Keratinocyte (primary cell): ENCODE results near the gene UBXN7. TPM values are rescaled to one million over a fixed set of nuclear protein-coding genes. Genes with fewer than 3 reads are reported as not detected.
"Not testable (repeated sequence)": the region's sequence is repeated elsewhere in the genome, so short reads cannot be mapped to it uniquely, and the experiment has no call there.

Source experiments
- DNase-seq: peaks from one replicate; pipeline ENCODE4 v3.0.0-alpha.2; 2011; ENCODE audit warnings: low read depth, missing footprints, low spot score
- FAIRE-seq: peaks from 2 replicates; lab custom pipeline; 2011; peaks lifted over from hg19 to GRCh38; lab: Jason Lieb, UNC
- H2AFZ ChIP-seq: 2 replicates; pipeline ENCODE4 v1.6.0; 2012; ENCODE audit warnings: low read length, control low read depth, inconsistent platforms; ENCODE audit not compliant: control insufficient read depth
- H3K27ac ChIP-seq: 2 replicates; pipeline ENCODE4 v1.5.1; 2011; ENCODE audit warnings: low read length; ENCODE audit not compliant: control insufficient read depth, insufficient read depth
- H3K27me3 ChIP-seq: 3 replicates; pipeline ENCODE4 v1.6.0; 2011; ENCODE audit warnings: low read length; ENCODE audit not compliant: control insufficient read depth, insufficient read depth; ENCODE audit errors: extremely low read depth
- H3K36me3 ChIP-seq, 2 experiments: 2 replicates in 1 of 2; 3 replicates in 1 of 2; pipeline ENCODE4 v1.5.1; 2011; ENCODE audit warnings: low read length in 2 of 2, mild to moderate bottlenecking in 1 of 2; ENCODE audit not compliant: control insufficient read depth in 2 of 2, insufficient read depth in 2 of 2; ENCODE audit errors: extremely low read depth in 1 of 2
- H3K4me1 ChIP-seq: 3 replicates; pipeline ENCODE4 v1.5.1; 2011; ENCODE audit warnings: low read length; ENCODE audit not compliant: control insufficient read depth, insufficient read depth; ENCODE audit errors: extremely low read depth
- H3K4me2 ChIP-seq: 3 replicates; pipeline ENCODE4 v1.6.0; 2011; ENCODE audit warnings: low read depth, low read length; ENCODE audit not compliant: control insufficient read depth, insufficient read depth; ENCODE audit errors: extremely low read depth
- H3K4me3 ChIP-seq, 3 experiments: fragments of 200-600 bp in 1 of 3; sonication (generic) in 1 of 3; 2 replicates in 2 of 3; 3 replicates in 1 of 3; pipeline ENCODE4 v1.5.1; 2011 to 2016; ENCODE audit warnings: low read length in 3 of 3, mild to moderate bottlenecking in 3 of 3, control low read depth in 2 of 3, inconsistent platforms in 1 of 3, low read depth in 1 of 3, mixed read lengths in 1 of 3, mixed run types in 1 of 3, moderate library complexity in 1 of 3; ENCODE audit not compliant: control insufficient read depth in 2 of 3, insufficient read depth in 2 of 3; ENCODE audit errors: extremely low read depth in 1 of 3
- H3K79me2 ChIP-seq: 2 replicates; pipeline ENCODE4 v1.6.0; 2012; ENCODE audit warnings: low read length; ENCODE audit not compliant: control insufficient read depth, insufficient read depth
- H3K9ac ChIP-seq: 3 replicates; pipeline ENCODE4 v1.6.0; 2011; ENCODE audit warnings: low read length; ENCODE audit not compliant: control insufficient read depth, insufficient read depth; ENCODE audit errors: extremely low read depth
- H3K9me1 ChIP-seq: 3 replicates; pipeline ENCODE4 v1.6.0; 2011; ENCODE audit warnings: low read length; ENCODE audit not compliant: control insufficient read depth, insufficient read depth; ENCODE audit errors: extremely low read depth
- H3K9me3 ChIP-seq: 2 replicates; pipeline ENCODE4 v1.5.1; 2012; ENCODE audit warnings: low read depth, low read length; ENCODE audit not compliant: control insufficient read depth
- H4K20me1 ChIP-seq: 3 replicates; pipeline ENCODE4 v1.6.0; 2011; ENCODE audit warnings: low read length; ENCODE audit not compliant: control insufficient read depth, insufficient read depth; ENCODE audit errors: extremely low read depth
- CTCF ChIP-seq, 3 experiments: IDR thresholded peaks in 1 of 3; conservative IDR thresholded peaks in 1 of 3; optimal IDR thresholded peaks in 1 of 3; 2 replicates in 2 of 3; 3 replicates in 1 of 3; pipeline versions ENCODE3 to v1.5.1; 2011; ENCODE audit warnings: low read length in 3 of 3, mild to moderate bottlenecking in 3 of 3, moderate library complexity in 2 of 3, control low read depth in 1 of 3, inconsistent platforms in 1 of 3; ENCODE audit not compliant: insufficient read depth in 2 of 3; ENCODE audit errors: extremely low read depth in 1 of 3
- EZH2 ChIP-seq: IDR thresholded peaks from one replicate; pipeline ENCODE4 v1.6.1; 2012; ENCODE audit warnings: inconsistent platforms, mild to moderate bottlenecking, low read length, moderate library complexity
- dilution Hi-C: fragments of 300-500 bp; cut with MboI; formaldehyde crosslinking; loops from one replicate; pipeline ENCODE4 v1.7.0; 2020; ENCODE audit warnings: low sequenced_read_pairs; ENCODE audit not compliant: extremely low pct_ligation_motif_present
- polyA plus RNA-seq, 5 experiments: library from polyadenylated mRNA; depleted of rRNA in 3 of 5; stranded (reverse) in 3 of 5; stranded (forward) in 1 of 5; unstranded in 1 of 5; fragments of >200 nt; gene quantifications; 1 replicate in 1 of 5; 2 replicates in 3 of 5; 3 replicates in 1 of 5; pipeline versions ENCODE4 v1.2.1 to v1.2.3, GENCODE V29; 2011 to 2012; ENCODE audit warnings: missing spikeins in 2 of 5, low read depth in 1 of 5, low replicate concordance in 1 of 5
- small RNA-seq, 3 experiments: library from RNA; depleted of rRNA; stranded (forward); fragments of <200 nt; gene quantifications; one replicate each; pipeline ENCODE3, GENCODE V24; 2012; ENCODE audit warnings: low read depth in 3 of 3, low replicate concordance in 1 of 3; ENCODE audit not compliant: insufficient read length in 3 of 3

The UBXN7 gene
- polyA plus RNA-seq, 1 donor (not counting 4 experiments of a cell fraction or from before 2014, with no cell fraction given): 19.7 TPM

DNA sequence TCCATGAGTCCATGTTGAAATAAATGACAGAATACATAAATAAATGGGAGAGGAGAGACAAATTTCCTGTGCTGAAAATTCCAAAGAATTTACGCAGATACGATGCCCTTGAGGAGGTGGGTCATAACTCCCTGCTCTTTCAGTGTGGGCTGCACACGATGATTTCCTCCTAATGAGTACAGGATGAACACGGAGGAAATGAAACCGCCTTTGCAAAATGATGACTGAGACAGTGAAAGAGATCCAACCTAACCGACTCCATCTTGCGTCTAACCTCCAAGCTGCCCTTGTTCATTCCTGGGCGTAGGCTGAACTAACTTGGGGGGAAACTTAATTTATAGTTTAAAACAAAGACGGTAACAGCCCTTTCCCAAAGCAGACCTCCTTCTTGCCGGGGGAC, 129.7 kb downstream of the UBXN7 start:
- H3K9me1 ChIP-seq, H3K27ac ChIP-seq, H4K20me1 ChIP-seq, FAIRE-seq, dilution Hi-C loops, H3K9me3 ChIP-seq, H3K27me3 ChIP-seq, H2AFZ ChIP-seq, H3K4me2 ChIP-seq, H3K4me1 ChIP-seq, H3K4me3 ChIP-seq, H3K36me3 ChIP-seq, H3K9ac ChIP-seq, DNase-seq, H3K79me2 ChIP-seq: not testable (repeated sequence)

GRCh38 chr3:196298521-196298920, 133.7 kb downstream of the UBXN7 start:
- TF ChIP-seq EZH2: no peak
- no peak for TF ChIP-seq CTCF (optimal IDR thresholded peaks at IDR 0.05 in 1 of 3, IDR thresholded peaks at IDR 0.05 in 1 of 3, conservative IDR thresholded peaks at IDR 0.05 in 1 of 3; ENCODE audit: extremely low read depth in 1 of 3, insufficient read depth in 2 of 3, low read length in 3 of 3)
- Histone ChIP-seq H3K36me3 (peaks cover 4 to 6% of the 10 kb centered on the region in 2 experiments), H3K4me2 (no peak overlapping the region), H3K9me1 (no peaks in the 10 kb centered on the region), H4K20me1 (no peaks in the 10 kb centered on the region), H3K9ac (no peak overlapping the region), H3K9me3 (no peaks in the 10 kb centered on the region), H3K4me3 (no peak overlapping the region), H2AFZ (no peak overlapping the region), H3K27ac (no peak overlapping the region), H3K27me3 (no peaks in the 10 kb centered on the region), H3K4me1 (no peaks in the 10 kb centered on the region), H3K79me2 (no peaks in the 10 kb centered on the region)
- FAIRE-seq: no peak
- DNase-seq: no peak
- dilution Hi-C loops: no loop called here

Small RNAs within 50 kb of the gene (small RNA-seq; reads per million reads assigned to genes)
- 0 reads per million in 3 experiments for gene AC069257.2
- gene AC083822.1: 0 reads per million in 3 experiments
- gene AC117490.1: 0 reads per million in 3 experiments
- 0 reads per million in 3 experiments for gene RN7SL434P
- 0 reads per million in 3 experiments for gene RN7SL738P
- gene RNU6-1279P: 0.07 to 1.0 (median 0.33) reads per million in 3 experiments
- 0 to 1.3 (median 0) reads per million in 3 experiments for gene RNU6-910P

Other genes with a start within 250 kb of the UBXN7 start
- not detected in 3 replicates for gene ZDHHC19, start 221.0 kb downstream of the UBXN7 start, polyA plus RNA-seq
- not detected in 3 replicates for gene SLC51A, start 215.9 kb downstream of the UBXN7 start, polyA plus RNA-seq
- 108 to 145 TPM (median 119 TPM) in 3 replicates for gene PCYT1A, start 144.7 kb downstream of the UBXN7 start, polyA plus RNA-seq
- 24.5 to 40.0 TPM (median 31.1 TPM) in 3 replicates for gene DYNLT2B, start 114.2 kb downstream of the UBXN7 start, polyA plus RNA-seq
- gene TM4SF19, start 94.0 kb downstream of the UBXN7 start, polyA plus RNA-seq: 2.3 to 4.0 TPM (median 3.7 TPM) in 3 replicates
- gene RNF168, start 71.3 kb upstream of the UBXN7 start, polyA plus RNA-seq: 3.4 to 7.2 TPM (median 4.2 TPM) in 3 replicates
- gene SMCO1, start 82.9 kb upstream of the UBXN7 start, polyA plus RNA-seq: not detected in 3 replicates
- gene WDR53, start 136.1 kb upstream of the UBXN7 start, polyA plus RNA-seq: 9.8 to 14.2 TPM (median 10.4 TPM) in 3 replicates
- gene FBXO45, start 136.2 kb upstream of the UBXN7 start, polyA plus RNA-seq: 9.2 to 17.9 TPM (median 10.0 TPM) in 3 replicates
- 0.02 to 0.05 TPM (median 0.03 TPM) in 3 replicates for gene NRROS, start 207.3 kb upstream of the UBXN7 start, polyA plus RNA-seq